Stimulated activated CD4-positive, alpha-beta T cell treated with anti-CD3 and anti-CD28 coated beads, Interleukin-12 subunit alpha, Interleukin-12 subunit beta, amount 100 ng/mL, for 4 hours (primary cell): ENCODE data around the gene METTL26.

Source experiments
- DNase-seq: peaks from one replicate; pipeline ENCODE4 v3.0.0-alpha.2; 2020

The METTL26 gene

GRCh38 chr16:636206-637080 is at the start of gene METTL26:
TSS of gene METTL26 (minus strand) at chr16:636305. CDS start at chr16:636290, 15 bp downstream.
- peak; percentile 91 for DNase-seq

GRCh38 chr16:684961-685696 is 49.0 kb upstream of the METTL26 start:
- no peak for DNase-seq

- peak; percentile 97 for DNase-seq
These were observed 48.1 kb upstream of the METTL26 start, which contains the start of gene JMJD8 for GRCh38 chr16:684071-684794. TSS of gene JMJD8 (minus strand) at chr16:684334. CDS start at chr16:684319, 15 bp downstream.

GRCh38 chr16:683396-684070 is 47.4 kb upstream of the METTL26 start:
- DNase-seq = no peak

DNA sequence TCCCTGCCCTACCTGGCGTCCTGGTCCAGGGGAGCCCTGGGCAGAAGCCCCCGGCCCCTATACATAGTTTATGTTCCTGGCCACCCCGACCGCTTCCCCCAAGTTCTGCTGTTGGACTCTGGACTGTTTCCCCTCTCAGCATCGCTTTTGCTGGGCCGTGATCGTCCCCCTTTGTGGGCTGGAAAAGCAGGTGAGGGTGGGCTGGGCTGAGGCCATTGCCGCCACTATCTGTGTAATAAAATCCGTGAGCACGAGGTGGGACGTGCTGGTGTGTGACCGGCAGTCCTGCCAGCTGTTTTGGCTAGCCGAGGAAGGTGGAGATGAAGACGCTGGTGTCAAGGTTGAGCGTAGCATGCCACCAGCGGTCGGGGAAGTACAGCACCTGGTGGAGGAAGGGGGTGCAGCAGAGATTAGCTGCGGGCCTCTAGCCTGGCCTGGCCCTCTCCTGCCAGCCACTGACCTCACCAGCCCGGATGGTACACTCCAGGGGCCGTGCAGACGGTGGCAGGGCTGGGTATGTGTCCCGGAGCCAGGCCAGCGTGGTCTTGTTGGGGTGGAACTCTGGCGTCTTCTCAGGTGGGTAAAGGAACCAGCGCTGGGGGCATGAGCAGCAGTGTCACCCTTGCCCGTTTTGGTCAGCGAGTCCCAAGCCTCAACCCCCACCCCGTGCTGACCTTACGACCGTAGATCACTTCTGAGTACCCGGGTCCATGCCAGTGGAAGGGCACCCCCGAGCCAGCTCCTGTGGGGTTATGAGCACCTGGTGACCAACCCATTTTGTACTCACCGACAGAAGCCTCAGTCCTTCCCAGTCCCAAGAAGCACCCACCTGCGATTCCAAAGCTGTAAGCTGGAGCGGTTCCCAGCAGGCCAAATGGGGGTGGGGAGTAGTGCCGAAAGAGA is 46.6 kb upstream of the METTL26 start:
- no peak for DNase-seq

- DNase-seq = no peak
These were observed 45.8 kb upstream of the METTL26 start for GRCh38 chr16:681746-682427.

DNA sequence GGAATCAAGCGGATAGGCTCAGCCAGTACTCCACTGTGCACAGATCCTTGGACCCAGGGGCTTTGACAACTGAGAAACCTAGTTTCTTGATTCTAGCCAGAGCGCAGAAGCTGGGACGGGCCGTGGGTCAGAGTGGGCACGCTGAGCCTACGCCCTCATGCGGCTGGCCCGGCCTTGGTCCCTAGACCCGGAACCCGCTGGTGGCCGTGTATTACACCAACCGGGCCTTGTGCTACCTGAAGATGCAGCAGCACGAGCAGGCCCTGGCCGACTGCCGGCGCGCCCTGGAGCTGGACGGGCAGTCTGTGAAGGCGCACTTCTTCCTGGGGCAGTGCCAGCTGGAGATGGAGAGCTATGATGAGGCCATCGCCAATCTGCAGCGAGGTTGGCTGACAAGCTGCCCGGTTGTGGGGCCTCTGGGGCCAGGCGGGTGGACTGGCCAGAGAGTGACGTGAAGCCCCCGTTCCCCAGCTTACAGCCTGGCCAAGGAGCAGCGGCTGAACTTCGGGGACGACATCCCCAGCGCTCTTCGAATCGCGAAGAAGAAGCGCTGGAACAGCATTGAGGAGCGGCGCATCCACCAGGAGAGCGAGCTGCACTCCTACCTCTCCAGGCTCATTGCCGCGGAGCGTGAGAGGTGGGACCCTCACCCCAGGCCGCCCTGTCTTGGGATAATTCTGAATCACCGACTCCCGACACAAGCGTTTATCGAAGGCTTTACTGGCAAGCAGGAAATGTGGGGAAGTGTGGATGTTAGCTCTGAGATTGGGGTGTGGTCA is 45.1 kb upstream of the METTL26 start:
- DNase-seq = no peak

- no peak for DNase-seq
These were observed 44.5 kb upstream of the METTL26 start for GRCh38 chr16:680625-680945.

- peak; percentile 90 for DNase-seq
These were observed 43.9 kb upstream of the METTL26 start, which contains the start of gene STUB1 for GRCh38 chr16:679814-680624. TSS of gene STUB1 (plus strand) at chr16:680410. CDS start at chr16:680526, 116 bp downstream.

- peak; percentile 53 for DNase-seq
These were observed 43.0 kb upstream of the METTL26 start for GRCh38 chr16:678858-679813.

GRCh38 chr16:678209-678857 is 42.2 kb upstream of the METTL26 start:
- DNase-seq = no peak

- no peak for DNase-seq
These were observed 41.4 kb upstream of the METTL26 start for GRCh38 chr16:677316-678190.

DNA sequence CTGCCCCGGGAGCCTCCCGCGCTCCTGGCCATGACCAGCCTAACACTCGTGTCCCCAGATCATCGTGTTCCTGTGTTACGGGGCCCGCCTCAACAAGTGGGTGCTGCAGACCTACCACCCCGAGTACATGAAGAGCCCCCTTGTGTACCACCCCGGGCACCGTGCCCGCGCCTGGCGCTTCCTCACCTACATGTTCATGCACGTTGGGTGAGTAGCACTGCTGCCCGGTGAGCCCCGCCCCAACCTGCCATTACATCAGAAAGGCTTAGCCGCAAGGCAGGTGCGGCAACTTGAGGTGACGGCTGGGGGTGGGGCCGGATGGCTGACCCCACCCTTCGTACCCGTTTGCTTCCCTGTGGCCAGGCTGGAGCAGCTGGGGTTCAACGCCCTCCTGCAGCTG is 40.8 kb upstream of the METTL26 start:
- DNase-seq = no peak

DNA sequence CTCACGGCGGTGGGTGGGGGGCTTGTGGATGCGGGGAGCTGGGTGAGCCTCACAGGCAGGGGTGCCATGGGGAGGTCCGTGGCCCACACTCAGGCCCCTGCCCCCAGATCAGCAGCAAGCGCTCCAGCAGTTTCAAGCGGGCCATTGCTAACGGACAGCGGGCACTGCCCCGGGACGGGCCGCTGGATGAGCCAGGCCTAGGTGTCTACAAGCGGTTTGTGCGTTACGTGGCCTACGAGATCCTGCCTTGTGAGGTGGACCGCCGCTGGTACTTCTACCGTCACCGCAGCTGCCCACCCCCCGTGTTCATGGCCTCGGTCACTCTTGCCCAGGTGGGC is 40.4 kb upstream of the METTL26 start:
- no peak for DNase-seq

GRCh38 chr16:675884-676564 is 39.9 kb upstream of the METTL26 start:
- DNase-seq = no peak
